ENCODE measurements around the gene CFAP161. TPM values are rescaled to one million over a fixed set of nuclear protein-coding genes. Genes with fewer than 3 reads are reported as not detected.
"Not testable (repeated sequence)": the region's sequence is repeated elsewhere in the genome, so short reads cannot be mapped to it uniquely, and the experiment has no call there.

CFAP161 gene
- total RNA-seq, 2 experiments from 2014 or later = not detected

DNA sequence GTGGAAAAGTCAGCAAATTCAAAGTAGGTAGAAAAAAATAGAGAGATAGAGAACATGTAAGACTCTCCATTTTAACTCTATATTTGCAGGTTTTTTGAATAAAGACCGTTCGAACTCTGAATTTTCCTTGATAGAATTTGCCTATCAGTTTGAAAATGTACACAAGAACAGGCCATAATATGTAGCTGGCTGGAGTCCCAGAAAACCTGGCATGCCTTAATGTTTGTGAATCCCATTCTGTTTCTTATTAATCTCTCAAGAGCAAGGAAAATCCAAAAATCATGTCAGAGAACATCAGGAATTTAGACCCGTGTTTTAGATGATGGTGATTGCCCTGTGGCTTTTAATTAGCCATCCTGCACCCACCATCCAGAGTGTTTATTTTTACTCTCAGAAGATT, 7.2 kb upstream of the CFAP161 start:
- ChIA-PET CTCF (interaction anchor here (1.5 to 2.0 kb wide), 2 partner anchors 19 to 139 kb away, joined by 5 to 8 read pairs; no protein-coding TSS in a partner anchor), POLR2A (no interaction called here)
- Mint-ChIP-seq H3K27me3 (peaks cover 36% of the 10 kb centered on the region), H3K27ac (no peak overlapping the region), H3K4me3 (no peak overlapping the region), H3K36me3 (ENCODE audit: low read depth) (no peaks in the 10 kb centered on the region), H3K4me1 (ENCODE audit: low read depth) (no peaks in the 10 kb centered on the region), H3K9me3 (peaks cover 6% of the 10 kb centered on the region)
- ATAC-seq (no peak), DNase-seq (no peak)
- intact Hi-C loops (cut with micrococcal nuclease) = no loop called here
- TF ChIP-seq, protein P1, sequence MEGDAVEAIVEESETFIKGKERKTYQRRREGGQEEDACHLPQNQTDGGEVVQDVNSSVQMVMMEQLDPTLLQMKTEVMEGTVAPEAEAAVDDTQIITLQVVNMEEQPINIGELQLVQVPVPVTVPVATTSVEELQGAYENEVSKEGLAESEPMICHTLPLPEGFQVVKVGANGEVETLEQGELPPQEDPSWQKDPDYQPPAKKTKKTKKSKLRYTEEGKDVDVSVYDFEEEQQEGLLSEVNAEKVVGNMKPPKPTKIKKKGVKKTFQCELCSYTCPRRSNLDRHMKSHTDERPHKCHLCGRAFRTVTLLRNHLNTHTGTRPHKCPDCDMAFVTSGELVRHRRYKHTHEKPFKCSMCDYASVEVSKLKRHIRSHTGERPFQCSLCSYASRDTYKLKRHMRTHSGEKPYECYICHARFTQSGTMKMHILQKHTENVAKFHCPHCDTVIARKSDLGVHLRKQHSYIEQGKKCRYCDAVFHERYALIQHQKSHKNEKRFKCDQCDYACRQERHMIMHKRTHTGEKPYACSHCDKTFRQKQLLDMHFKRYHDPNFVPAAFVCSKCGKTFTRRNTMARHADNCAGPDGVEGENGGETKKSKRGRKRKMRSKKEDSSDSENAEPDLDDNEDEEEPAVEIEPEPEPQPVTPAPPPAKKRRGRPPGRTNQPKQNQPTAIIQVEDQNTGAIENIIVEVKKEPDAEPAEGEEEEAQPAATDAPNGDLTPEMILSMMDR (IDR thresholded peaks at IDR 0.05) = no peak

DNA sequence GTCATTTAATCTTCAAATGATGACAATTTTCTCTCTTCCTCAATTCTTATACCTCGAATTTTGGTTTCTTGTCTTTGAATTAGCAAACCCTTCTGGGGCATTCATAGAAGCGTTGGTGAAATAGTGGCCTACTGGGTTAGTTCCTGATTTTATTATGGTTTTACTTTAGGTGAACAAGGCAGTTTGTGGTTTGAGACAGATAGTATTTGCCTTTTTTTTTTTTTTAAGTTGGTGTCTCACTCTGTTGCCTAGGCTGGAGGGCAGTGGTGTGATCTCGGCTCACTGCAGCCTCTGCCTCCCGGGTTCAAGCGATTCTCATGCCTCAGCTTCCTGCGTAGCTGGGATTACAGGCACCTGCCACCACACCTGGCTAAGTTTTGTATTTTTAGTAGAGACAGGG, 7.4 kb downstream of the CFAP161 start:
- POLR2A ChIA-PET; DNase-seq; ATAC-seq; H3K4me3 Mint-ChIP-seq; H3K4me1 Mint-ChIP-seq (ENCODE audit: low read depth); intact Hi-C loops (cut with micrococcal nuclease); H3K9me3 Mint-ChIP-seq; H3K36me3 Mint-ChIP-seq (ENCODE audit: low read depth); H3K27ac Mint-ChIP-seq: not testable (repeated sequence)
- CTCF ChIA-PET = interaction anchor here (1.2 kb wide), 1 partner anchor 125 kb away, joined by 3 read pairs; no protein-coding TSS in a partner anchor
- peaks cover 17% of the 10 kb centered on the region for H3K27me3 Mint-ChIP-seq

GRCh38 chr15:81146006-81146405, 11.9 kb downstream of the CFAP161 start:
- Mint-ChIP-seq H3K4me3 (no peak overlapping the region), H3K27ac (no peak overlapping the region), H3K27me3 (peaks cover 8% of the 10 kb centered on the region), H3K9me3 (no peaks in the 10 kb centered on the region), H3K4me1 (ENCODE audit: low read depth) (no peaks in the 10 kb centered on the region), H3K36me3 (ENCODE audit: low read depth) (no peaks in the 10 kb centered on the region)
- no peak for DNase-seq
- ChIA-PET CTCF (interaction anchor here (1.1 to 1.7 kb wide), 3 partner anchors 9 to 120 kb away, joined by 3 to 9 read pairs (median 4); no protein-coding TSS in a partner anchor), POLR2A (no interaction called here)
- ATAC-seq = no peak
- TF ChIP-seq, protein P1 (IDR thresholded peaks at IDR 0.05) = no peak
- intact Hi-C loops (cut with micrococcal nuclease) = no loop called here

DNA sequence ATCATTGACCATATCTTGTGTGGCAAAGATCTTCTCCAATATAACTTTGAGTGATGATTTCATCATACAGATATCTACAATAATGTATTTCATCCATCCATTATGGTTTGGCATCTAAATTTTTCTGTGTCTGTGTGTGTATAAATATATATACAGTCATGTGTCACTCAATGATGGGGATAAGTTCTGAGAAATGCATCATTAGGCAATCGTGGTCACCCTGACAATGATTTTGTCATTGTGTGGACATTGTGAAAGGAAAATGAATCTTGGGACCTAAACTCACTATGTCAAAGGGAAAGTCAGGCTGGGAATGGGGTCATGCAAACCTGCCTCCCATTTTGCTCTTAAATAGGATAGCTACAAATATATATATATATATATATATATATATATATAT, 12.4 kb downstream of the CFAP161 start:
- ATAC-seq (no peak), DNase-seq (no peak)
- Mint-ChIP-seq H3K27ac (no peak overlapping the region), H3K27me3 (peaks cover 7% of the 10 kb centered on the region), H3K9me3 (no peaks in the 10 kb centered on the region), H3K4me3 (no peak overlapping the region), H3K4me1 (ENCODE audit: low read depth) (no peaks in the 10 kb centered on the region), H3K36me3 (ENCODE audit: low read depth) (no peaks in the 10 kb centered on the region)
- TF ChIP-seq, protein P1 (IDR thresholded peaks at IDR 0.05) = no peak
- CTCF ChIA-PET = interaction anchor here (1.1 to 1.7 kb wide), 3 partner anchors 9 to 120 kb away, joined by 3 to 9 read pairs (median 4); no protein-coding TSS in a partner anchor
- intact Hi-C loops (cut with micrococcal nuclease) = no loop called here
- POLR2A ChIA-PET = no interaction called here

DNA sequence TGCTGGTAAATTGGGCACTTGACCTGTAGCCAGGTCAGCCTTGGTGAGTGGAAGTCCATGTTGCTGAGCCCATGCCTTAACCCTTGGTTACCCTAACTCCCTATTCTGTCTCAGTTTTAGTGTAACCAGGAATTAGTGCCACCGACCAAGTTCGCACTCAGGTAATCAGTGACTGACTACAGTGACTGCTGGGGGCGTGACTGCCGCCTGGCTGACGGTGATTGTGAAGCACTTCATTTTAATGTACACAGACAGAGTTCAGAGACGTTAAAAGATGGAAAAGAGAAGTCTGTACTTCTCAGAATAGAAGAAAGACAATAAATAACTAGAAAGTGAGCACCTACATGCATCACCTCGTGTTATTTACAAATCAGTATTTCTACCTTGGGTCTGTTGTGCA, 17.3 kb downstream of the CFAP161 start:
- CTCF ChIA-PET = interaction anchor here (6.2 kb wide), 1 partner anchor 116 kb away, joined by 148 read pairs; no protein-coding TSS in a partner anchor
- no peaks in the 10 kb centered on the region for H3K9me3 Mint-ChIP-seq
- intact Hi-C loops (cut with micrococcal nuclease) = no loop called here
- DNase-seq (no peak), ATAC-seq (no peak)
- POLR2A ChIA-PET = no interaction called here
- no peaks in the 10 kb centered on the region for H3K36me3 Mint-ChIP-seq (ENCODE audit: low read depth)
- TF ChIP-seq, protein P1 (IDR thresholded peaks at IDR 0.05) = no peak
- H3K4me1 Mint-ChIP-seq (ENCODE audit: low read depth) = peaks cover 2% of the 10 kb centered on the region
- H3K27ac Mint-ChIP-seq = no peak overlapping the region
- H3K4me3 Mint-ChIP-seq = no peak overlapping the region
- H3K27me3 Mint-ChIP-seq = no peaks in the 10 kb centered on the region

Data from activated CD8-positive, alpha-beta T cell treated with anti-CD3 and anti-CD28 coated beads for 36 hours (primary cell).